Raji (cell line): Measurements from ENCODE around the gene TASL.

Experiments
- POLR2A ChIP-seq: IDR thresholded peaks from 2 replicates; pipeline ENCODE4 v1.6.1; 2011; ENCODE audit warnings: low read depth, low read length, control low read depth; ENCODE audit not compliant: insufficient read depth

Gene TASL

GRCh38 chrX:30521440-30522182, 56.0 kb downstream of the TASL start:
- no peak for TF ChIP-seq POLR2A

GRCh38 chrX:30513284-30513683, 64.3 kb downstream of the TASL start:
- TF ChIP-seq POLR2A = no peak
